HEK293T (cell line): Measurements from ENCODE around the gene ANO1.

Source experiments
- ELF4 ChIP-seq: fragments of 450-650 bp; IDR thresholded peaks from 2 replicates; pipeline ENCODE4 v1.6.1; 2017; ENCODE audit warnings: antibody characterized with exemption
- FOXM1 ChIP-seq: fragments of 450-650 bp; IDR thresholded peaks from 2 replicates; pipeline ENCODE4 v1.6.1; 2017; ENCODE audit warnings: mild to moderate bottlenecking, borderline replicate concordance
- PKNOX1 ChIP-seq: fragments of 450-650 bp; IDR thresholded peaks from 2 replicates; pipeline ENCODE4 v1.6.1; 2016
- SP1 ChIP-seq: fragments of 450-650 bp; IDR thresholded peaks from 2 replicates; pipeline ENCODE4 v1.6.1; 2017
- ZNF384 ChIP-seq: fragments of 450-650 bp; IDR thresholded peaks from 2 replicates; pipeline ENCODE4 v1.6.1; 2016

- TF ChIP-seq PKNOX1 (no peak), FOXM1 (no peak), SP1 (no peak), ZNF384 (no peak), ELF4 (no peak)
These were observed 27.9 kb upstream of the ANO1 start for GRCh38 chr11:70050243-70050642.
